ENCODE results near the gene SOX15.
"Not testable (repeated sequence)": the region's sequence is repeated elsewhere in the genome, so short reads cannot be mapped to it uniquely, and the experiment has no call there.

SOX15 gene

DNA sequence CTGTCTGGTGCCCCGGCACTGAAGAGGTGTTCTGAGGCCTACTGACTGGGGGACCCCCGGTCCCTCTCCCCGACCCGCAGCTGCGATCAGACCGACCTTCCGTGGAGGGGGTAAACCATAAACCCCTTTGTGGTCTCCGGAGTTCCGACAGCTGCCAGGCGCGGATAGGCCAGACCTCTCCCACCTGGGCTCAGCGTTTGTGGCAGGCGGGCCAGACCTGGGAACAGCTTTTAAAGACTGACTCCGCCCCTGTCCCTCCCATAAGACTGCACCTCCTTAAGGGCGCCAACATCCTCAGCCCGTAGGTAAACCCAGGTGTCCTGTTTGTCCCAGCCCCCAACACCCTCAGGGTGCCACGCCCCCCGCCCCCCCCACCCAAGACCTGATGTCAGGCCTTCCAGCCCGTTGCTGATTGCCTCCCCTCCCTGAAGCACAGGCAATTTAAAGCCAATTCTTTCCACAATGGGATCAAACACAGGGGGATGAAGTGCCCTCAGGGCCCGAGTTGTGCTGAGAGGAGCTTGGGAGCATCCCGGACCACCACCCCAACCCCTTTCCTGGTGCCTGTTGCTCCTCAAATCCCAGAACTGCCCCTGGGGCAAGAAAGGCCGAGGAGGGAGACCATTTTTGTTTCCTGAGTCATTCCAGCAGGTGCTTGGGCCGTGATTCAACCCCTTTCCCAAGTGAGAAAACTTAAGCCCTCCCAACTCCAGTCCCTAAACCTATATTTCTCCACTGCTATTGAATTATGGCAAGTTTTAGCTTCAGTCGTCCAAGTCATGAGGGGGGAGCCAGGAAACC lies at the start of gene SOX15:
Gene SOX15, minus strand, starts transcription at position 204 of the 801 bp plus-strand sequence. CDS start 418 bp downstream, outside the sequence.
- no peak for DNase-seq (ENCODE audit: low spot score)

DNA sequence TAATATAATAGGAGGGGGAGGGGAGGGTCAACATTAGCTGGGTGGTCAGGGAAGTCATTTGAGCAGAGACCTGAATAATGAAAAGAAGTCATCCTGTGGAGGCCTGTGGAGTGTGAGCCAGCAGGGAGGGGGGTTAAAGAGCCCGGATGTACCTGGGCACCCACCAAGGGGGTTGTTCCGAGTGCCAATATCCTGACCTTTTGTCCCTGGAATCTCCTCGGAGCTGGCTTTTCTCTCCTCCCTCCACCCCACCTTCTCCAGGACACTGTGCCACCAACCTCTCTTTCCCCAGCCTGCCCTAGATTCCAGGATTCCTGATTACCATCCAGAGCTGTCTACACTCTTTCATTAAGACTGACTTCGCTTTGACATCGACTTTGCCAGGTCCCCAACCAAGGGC lies 46.3 kb upstream of the SOX15 start:
- DNase-seq (ENCODE audit: low spot score), result no peak

DNA sequence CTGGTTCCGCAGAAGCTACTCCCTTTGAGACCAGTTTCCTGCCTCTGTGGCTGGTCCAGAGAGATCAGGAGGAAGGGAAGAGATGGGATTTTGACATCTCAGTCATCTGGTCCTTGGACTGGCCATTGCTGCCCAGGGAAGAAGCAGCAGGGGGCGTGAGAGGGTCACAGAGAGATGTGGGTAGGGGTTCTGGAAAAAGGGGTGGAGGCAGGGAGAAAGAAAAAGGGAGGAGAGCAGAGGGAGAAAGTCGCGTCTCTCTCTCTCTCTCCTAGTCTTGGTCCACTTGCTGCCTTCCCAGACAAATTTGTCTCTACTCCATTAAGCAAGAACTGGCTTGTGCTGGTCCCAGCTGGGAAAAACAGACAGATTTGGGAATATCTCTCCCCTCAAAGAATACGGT lies 44.5 kb upstream of the SOX15 start:
- no peak for DNase-seq (ENCODE audit: low spot score)

DNA sequence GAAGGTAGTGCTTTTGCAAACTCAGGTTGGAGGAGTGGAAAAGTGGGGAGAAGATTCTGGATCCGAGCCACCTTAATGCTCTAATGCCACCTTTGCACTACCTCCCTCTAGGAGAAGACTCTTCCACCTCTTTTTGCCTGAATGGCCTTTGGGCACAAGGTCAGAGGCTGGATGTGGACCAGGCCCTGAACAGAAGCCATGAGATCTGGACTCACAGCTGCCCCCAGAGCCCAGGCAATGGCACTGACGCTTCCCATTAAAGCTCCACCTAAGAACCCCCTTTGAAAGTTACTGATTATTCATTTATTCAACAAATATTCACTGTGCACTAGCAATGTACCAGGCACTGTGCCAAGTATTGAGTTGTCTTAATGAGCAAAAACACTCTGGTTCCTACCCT lies 43.2 kb upstream of the SOX15 start:
- no peak for DNase-seq (ENCODE audit: low spot score)

DNA sequence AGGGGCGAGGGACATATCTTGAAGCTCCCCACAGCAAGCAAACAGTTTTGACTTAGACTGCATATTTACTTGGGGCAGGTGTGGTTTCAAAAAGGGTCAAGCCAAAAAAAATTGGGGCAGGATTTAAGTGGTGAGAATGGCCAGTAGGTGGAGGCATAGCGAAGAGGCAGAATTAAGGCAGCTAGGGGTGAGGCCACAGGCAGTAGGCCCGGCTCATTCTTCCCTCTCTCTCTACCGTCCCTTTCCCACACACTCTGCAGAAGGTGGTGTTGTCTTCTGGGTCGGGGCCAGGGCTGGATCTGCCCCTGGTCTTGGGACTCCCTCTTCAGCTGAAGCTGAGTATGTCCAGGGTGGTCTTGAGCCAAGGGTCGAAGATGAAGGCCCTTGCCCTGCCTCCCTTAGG lies 42.6 kb upstream of the SOX15 start:
- DNase-seq (ENCODE audit: low spot score), result peak; percentile 58

DNA sequence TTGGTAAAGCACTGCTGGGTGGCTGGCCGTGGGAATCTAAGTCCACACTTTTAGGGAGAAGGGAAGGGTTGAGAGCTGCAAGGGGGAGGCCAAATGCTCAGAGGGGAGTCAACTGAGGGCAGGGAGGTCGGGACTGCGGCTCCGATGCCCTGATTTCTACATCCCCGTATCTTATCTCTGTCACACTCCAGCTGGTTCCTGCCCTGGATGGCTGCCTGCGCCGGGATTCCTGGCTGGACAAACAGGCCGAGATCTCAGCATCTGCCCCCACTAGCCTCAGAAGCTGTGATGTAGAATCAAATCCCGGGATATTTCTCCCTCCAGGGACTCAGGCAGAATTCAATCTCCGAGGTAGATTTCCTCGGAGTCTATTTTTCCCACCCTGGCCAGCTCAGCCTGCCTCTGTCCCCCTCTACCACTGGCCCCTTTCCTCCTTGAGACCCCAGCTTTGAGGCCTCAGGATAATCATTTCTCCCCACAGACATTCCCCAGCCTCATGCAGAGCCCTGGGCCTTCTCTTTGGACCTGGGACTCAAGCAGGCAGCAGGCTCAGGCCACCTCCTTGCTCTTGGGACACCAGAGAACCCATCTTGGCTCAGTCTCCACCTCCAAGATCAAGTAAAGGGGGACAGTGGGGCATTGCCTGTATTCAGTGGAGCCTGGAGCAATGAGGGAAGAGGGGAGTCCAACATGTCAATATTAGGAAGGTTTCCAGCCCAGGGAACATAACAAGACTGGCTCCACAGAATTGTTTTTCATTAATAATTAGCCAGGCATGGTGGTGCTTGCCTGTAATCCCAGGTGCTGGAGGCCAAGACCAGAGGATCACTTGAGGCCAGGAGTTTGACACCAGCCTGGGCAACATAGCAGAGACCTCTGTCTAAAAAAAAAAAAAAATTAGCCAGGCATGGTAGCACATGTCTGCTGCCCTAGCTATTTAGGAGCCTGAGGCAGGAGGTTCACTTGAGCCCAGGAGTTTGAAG lies 41.8 kb upstream of the SOX15 start:
- DNase-seq (ENCODE audit: low spot score), result no peak

DNA sequence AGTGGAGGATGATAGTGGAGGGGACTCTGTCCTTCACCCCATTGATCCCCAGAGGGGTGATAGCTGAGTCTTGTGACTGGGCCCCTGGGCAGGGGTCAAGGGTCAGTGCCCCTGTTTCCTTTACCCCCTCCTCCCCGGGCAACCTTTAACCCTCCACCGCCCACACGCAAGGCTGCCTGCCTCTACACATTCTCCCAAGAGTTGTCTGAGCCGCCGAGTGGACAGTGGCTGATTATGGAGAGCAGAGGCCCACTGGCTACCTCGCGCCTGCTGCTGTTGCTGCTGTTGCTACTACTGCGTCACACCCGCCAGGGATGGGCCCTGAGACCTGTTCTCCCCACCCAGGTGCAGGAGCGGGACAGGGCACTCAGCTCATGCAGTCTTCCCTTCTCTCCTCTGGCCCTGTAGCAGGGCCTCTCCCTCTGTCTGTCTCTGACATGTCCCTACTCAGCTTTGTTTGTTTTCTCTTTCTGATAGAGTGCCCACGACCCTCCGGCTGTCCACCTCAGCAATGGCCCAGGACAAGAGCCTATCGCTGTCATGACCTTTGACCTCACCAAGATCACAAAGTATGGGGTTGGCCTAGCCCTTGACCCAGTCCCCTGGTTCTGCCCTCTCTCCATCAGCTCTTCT lies 40.2 kb upstream of the SOX15 start, which contains the start of gene SHBG:
Gene SHBG, plus strand, starts transcription at position 197 of the 633 bp plus-strand sequence. Its CDS starts 38 bp downstream, at position 235.
- DNase-seq (ENCODE audit: low spot score), result no peak

DNA sequence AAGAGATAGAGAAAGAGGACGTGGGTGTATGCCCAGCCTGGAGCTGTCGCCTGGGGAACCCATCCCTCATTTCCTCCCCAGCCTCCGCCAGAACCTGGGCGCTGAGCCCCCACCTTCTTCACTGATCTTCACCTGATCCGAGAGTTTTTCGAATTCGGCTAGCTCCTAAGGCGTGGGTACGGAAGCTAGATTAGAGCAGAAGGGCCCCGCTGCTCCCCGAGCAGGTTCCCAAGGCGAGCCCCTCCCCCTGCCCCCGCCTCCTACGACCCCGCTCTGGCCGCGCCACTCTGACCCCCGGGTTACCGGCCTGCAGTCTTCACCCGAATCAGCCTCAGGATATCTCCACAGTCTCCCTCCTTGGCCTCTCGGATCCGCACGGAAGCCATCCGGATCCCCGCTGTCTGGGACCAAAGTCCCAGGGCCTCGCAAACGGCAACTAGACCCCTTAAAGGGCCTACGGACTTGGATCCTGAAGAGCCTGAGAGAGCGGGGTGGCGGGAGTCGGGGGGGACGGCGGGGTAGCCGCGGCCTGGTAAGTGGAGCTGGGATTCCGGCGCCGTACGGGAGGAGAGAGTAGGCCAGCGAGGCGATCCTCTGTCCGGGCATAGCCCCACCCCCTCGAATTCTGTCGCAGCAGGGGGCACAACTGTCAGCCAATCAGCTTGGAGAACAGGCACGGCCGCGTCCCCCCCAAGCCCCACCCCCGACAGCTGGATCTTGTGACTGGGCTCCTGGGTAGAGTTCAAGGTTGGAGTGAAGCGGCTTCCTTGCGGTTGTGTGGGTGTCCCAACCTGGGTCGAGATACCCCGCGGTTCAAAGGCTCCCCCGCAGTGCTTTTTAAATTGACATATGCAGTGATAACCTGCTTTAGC lies 37.6 kb upstream of the SOX15 start, which contains the start of gene SAT2:
Gene SAT2, minus strand, starts transcription at position 572 of the 872 bp plus-strand sequence. Its CDS starts 186 bp downstream, at position 386.
- DNase-seq (ENCODE audit: low spot score), result peak; percentile 92

DNA sequence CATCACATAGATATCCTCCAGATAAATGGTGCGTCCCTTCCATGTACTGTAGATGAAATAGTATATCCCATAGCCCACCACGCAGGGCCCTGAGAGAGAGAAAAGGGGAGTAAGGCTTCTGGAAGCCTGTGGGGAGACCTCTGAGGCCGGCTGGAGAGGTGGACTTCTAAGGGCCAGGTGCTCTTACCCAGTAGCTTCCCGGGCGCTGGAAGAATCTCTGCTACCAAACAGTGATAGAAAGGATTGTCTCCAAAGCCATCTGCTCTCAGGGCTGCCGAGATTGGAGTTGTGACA lies 37.0 kb upstream of the SOX15 start:
- no peak for DNase-seq (ENCODE audit: low spot score)

DNA sequence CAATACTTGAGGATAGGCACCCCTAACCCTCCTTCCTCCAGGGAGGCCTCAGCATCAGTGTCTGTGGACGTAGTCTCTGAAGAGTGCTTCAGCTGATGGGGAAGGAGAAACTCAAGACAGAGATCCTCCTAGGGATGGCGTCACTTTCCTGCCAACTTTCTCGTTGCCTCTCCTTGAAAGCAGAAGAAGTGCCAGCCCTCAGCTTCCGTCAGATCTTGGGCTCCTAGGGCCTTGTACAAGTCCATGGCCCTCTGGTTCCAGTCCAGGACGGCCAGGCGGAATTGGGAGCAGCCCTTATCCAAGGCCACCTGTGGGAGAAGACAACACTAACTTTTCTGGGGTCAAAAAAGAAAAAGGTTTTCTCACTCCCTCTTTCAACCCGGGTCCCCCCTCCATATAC lies 36.4 kb upstream of the SOX15 start:
- no peak for DNase-seq (ENCODE audit: low spot score)

DNA sequence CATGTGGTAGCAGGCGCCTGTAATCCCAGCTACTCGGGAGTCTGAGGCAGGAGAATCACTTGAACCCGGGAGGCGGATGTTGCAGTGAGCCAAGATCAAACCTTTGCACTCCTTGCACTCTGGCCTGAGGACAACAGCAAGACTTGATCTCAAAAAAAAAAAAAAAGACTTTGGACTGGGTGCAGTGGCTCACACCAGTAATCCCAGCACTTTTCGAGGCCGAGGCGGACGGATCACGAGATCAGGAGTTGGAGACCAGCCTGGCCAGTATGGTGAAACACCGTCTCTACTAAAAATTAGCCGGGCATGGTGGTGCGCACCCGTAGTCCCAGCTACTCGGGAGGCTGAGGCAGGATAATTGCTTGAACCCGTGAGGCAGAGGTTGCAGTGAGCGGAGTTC lies 35.9 kb upstream of the SOX15 start:
- DNase-seq (ENCODE audit: low spot score), result not testable (repeated sequence)

DNA sequence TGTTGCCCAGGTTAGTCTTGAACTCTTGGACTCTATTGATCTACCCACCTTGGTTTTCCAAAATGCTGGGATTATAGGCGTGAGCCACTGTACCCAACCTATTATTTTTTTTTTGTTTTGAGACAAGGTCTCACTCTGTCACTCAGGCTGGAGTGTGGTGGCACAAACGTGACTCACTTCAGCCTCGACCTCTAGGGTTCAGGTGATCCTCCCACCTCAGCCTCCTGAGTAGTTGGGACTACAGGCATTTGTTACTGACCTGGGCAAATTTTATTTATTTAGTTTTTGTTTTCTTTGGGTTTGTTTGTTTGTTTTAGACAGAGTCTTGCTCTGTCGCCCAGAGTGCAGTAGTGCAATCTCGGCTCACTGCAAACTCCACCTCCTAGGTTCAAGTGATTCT lies 33.8 kb upstream of the SOX15 start:
- DNase-seq (ENCODE audit: low spot score), result no peak

DNA sequence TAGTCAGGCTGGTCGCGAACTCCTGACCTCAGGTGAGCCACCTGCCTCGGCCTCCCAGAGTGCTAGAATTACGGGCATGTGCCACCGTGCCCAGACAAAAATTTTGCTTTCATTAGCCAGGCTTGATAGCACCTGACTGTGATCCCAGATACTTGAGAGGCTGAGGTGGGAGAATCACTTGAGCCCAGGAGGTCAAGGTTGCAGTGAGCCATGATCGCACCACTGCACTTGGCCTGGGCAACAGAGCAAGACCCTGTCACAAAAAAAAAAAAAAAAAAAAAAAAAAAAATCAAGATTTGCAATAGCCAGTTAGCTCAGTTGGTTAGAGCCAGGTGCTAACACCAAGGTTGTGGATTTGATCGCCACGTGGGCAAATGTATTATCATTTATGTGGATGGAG lies 30.9 kb upstream of the SOX15 start:
- DNase-seq (ENCODE audit: low spot score), result no peak

DNA sequence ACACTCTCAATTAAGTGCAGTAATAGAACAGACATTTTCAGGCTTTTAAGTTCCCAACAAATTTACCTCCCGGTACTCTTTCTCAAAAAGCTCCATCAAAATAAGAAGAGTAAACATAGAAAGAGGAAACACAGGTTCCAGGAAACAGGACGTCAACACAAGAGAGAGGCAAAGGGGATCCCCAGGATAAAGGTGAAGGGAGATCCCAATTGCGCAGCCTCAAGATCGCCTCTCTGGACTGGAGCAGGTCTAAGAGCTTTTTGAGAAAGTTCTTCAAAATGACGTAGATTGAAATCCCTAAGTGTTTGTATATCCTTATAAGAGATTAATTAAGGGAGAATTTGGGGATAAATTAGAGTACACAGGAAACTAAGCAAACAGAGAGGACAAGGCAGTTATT lies 28.7 kb upstream of the SOX15 start:
- DNase-seq (ENCODE audit: low spot score), result no peak

DNA sequence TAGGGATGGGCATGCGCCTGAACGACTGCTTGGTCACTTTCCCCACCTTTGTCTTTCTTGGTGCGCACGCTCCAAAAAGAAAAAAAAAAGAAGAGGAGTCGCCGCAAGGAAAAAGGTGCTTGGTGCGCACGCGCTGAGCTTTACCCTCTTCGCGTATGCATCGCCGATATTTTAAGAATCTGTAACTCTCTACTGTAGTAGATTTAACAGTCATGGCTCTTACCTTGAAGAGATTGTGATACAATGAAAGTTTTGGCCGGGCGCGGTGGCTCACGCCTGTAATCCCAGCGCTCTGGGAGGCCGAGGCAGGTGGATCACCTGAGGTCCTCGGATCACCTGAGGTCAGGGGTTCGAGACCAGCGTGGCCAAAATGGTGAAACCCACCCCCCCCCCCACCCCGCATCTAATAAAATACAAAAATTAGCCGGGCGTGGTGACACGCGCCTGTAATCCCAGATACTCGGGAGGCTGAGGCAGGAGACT lies 25.4 kb upstream of the SOX15 start:
- no peak for DNase-seq (ENCODE audit: low spot score)

DNA sequence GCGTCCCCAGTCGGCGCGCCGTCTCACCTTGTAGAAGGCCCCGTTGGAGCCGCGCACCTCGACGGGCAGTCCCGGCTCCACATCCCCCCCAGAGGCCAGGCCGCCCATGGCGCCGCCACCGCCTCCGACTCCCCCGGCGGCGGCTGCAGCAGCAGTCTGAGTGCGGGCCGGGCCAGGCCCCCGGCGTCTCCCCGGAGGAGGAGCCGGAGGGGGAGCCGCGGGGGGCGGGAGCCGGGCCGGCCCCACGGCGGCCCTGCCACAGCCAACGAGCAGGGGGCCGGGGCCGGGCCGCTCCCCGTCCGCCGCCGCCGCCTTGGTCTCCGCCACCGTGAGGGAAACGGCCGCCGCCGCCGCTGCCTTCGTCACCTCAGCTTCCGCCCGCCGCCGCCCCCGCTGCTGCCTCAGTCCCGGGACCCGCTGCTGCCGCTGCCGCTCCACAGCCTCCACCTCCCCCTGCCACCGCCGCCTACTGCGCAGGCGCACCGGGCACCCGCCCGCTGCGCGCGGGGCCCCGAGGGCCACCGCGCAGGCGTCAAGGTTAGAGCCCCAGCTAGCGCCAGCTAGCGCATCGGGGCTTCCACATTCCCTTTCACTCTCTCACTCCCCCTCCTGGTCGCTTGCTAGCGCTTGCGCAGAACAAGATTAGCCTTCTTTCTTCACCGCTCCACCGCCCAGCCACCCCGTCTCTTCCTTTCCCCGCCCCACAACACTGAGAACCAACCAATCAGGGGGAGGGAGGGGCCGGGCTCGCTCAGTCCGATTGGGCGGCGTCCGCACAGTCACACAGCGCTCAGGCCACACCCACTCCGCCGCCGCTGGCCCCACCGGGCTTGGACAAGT lies 24.8 kb upstream of the SOX15 start, which contains the start of gene FXR2:
Gene FXR2, minus strand, starts transcription at position 473 of the 840 bp plus-strand sequence. Its CDS starts 365 bp downstream, at position 108.
- DNase-seq (ENCODE audit: low spot score), result peak; percentile 99

DNA sequence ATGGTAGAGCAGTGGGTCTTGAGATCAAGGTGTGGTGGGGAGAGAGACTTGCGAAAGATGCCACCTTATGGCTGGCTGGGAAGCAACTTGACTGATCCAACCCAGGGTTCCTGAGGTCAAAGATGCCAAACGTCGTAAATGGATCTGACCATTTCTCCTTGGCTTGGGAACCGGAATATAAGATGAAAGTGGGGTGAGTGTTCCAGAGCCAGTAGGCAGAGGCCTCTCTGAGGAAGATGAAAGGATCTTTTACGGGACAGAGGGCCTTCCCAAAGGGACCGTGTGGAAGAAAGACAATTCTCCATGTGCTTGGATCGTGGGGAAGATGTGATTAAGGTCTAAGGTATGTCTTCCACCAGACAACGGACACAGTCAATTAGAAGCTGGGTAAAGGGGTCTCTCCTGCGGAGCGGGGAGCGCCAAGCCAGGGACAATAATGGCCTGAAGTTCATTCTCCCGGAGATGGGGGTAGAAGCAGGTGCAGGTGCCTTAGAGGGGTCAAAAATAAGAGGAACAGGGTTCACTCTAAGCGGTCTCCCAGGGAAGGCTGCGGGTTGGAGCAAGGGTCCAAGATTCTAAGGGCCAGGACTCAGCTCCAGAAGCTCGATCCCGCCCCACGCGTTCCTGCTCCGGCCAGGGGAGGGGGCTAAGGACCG lies 24.0 kb upstream of the SOX15 start:
- peak; percentile 75 for DNase-seq (ENCODE audit: low spot score)

DNA sequence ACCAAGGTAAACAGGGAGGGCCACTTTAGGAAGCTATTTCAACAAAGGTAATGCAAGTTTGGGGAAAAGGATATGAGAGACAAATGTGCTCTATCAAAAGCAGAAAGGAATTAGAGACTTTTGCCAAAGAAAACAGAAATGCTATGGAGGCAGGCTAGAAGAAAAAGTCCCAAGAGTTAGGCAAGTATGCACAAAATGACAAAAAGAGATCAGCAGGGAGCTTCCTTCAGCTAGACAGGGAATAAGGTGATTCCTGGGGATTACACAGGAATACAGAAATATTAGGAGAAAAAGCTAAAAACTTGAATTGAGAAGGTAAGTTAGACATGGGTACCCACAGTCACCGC lies 22.4 kb upstream of the SOX15 start:
- no peak for DNase-seq (ENCODE audit: low spot score)

DNA sequence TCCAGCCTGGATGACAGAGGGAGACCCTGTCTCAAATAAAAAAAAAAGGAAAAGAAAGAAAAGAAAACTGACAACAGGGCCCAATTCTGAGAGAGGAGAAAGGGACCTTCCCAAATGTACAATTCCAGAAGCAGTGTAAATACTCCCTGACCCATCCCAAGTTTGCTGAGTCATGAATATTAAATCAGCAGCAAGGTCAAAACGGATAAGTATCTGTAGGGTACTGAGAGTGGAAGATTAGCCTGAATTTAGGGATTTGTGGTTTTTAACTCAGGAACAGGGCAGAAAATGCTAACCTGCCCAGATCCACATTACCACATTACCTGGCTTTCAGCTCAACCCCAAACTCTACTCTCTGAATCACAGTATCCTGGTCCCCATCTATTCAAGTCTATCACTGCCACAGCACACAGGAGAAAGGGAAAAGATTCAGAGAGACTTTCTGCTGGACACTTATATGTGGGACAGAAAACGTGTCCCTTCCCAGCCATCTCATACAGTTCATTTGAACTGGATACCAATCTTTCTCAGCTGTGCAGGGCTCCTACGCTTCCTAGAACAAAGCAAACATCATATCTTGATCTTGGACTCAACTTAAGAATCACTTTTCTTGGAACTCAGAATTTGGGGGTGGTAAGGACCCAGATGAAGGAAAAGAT lies 21.9 kb upstream of the SOX15 start:
- no peak for DNase-seq (ENCODE audit: low spot score)
